ENCODE results near the gene DCAF11. TPM values are rescaled to one million over a fixed set of nuclear protein-coding genes. Genes with fewer than 3 reads are reported as not detected.

Gene DCAF11
- total and polyA plus RNA-seq, 2 of the 13 experiments (the other 11 are each of a cell fraction or from before 2014, with no cell fraction given): 150 to 257 TPM

- TF ChIP-seq SP140L (CRISPR knock-in tag; IDR thresholded peaks at IDR 0.05; ENCODE audit: borderline replicate concordance) (no peak), ZMYM4 (CRISPR knock-in tag; IDR thresholded peaks at IDR 0.05) (peak; percentile 40; the same call in 1 of the 2 replicates), IKZF1 (IDR thresholded peaks at IDR 0.05) (no peak), ZNF441 (CRISPR knock-in tag; IDR thresholded peaks at IDR 0.05; ENCODE audit: borderline replicate concordance) (peak; percentile 63; the same call in 1 of the 2 replicates), HES4 (CRISPR knock-in tag; IDR thresholded peaks at IDR 0.05; ENCODE audit: borderline replicate concordance) (peak; percentile 68; the same call in 1 of the 2 replicates), HINFP (CRISPR knock-in tag; IDR thresholded peaks at IDR 0.05; ENCODE audit: low read depth) (no peak), MAFK (conservative IDR thresholded peaks at IDR 0.05 in 1 of 2, IDR thresholded peaks at IDR 0.05 in 1 of 2; ENCODE audit: low read length in 2 of 2) (no peak), ZNF510 (CRISPR knock-in tag; IDR thresholded peaks at IDR 0.05; ENCODE audit: low read depth) (peak; percentile 65; the same call in 1 of the 2 replicates), ZSCAN29 (CRISPR knock-in tag; conservative IDR thresholded peaks at IDR 0.05) (no peak), ZNF580 (CRISPR knock-in tag; IDR thresholded peaks at IDR 0.05; ENCODE audit: borderline replicate concordance, low read depth) (no peak; the same call in 1 of the 2 replicates), ZFP41 (CRISPR knock-in tag; IDR thresholded peaks at IDR 0.05; ENCODE audit: borderline replicate concordance) (0 out of 2 replicates have a peak, but pooled peaks have one; percentile 65), SOX13 (IDR thresholded peaks at IDR 0.05) (no peak), SOX13 (CRISPR knock-in tag; conservative IDR thresholded peaks at IDR 0.05 in 1 of 2, IDR thresholded peaks at IDR 0.05 in 1 of 2) (no peak; a peak in 1 of 4 replicates), PRPF4 (IDR thresholded peaks at IDR 0.05; ENCODE audit: low read depth, low read length, poor library complexity, severe bottlenecking) (no peak), ZFP91 (CRISPR knock-in tag; IDR thresholded peaks at IDR 0.05; ENCODE audit: borderline replicate concordance) (peak; percentile 53), KLF13 (CRISPR knock-in tag; IDR thresholded peaks at IDR 0.05) (0 out of 2 replicates have a peak, but pooled peaks have one; percentile 77), SMAD1 (CRISPR knock-in tag; IDR thresholded peaks at IDR 0.05; ENCODE audit: borderline replicate concordance, low read depth) (no peak), ZNF567 (CRISPR knock-in tag; IDR thresholded peaks at IDR 0.05; ENCODE audit: borderline replicate concordance) (peak; percentile 98), TSC22D2 (CRISPR knock-in tag; IDR thresholded peaks at IDR 0.05; ENCODE audit: borderline replicate concordance) (peak; percentile 55; the same call in 1 of the 2 replicates), NCOA5 (CRISPR knock-in tag; IDR thresholded peaks at IDR 0.05) (no peak), HNRNPL (IDR thresholded peaks at IDR 0.05; ENCODE audit: low read depth, low read length) (0 out of 2 replicates have a peak, but pooled peaks have one; percentile 65), SALL1 (CRISPR knock-in tag; IDR thresholded peaks at IDR 0.05) (peak; percentile 83), CC2D1A (CRISPR knock-in tag; IDR thresholded peaks at IDR 0.05) (no peak), RFXAP (CRISPR knock-in tag; IDR thresholded peaks at IDR 0.05; ENCODE audit: borderline replicate concordance) (peak; percentile 62; the same call in 1 of the 2 replicates), ETV5 (CRISPR knock-in tag; IDR thresholded peaks at IDR 0.05; ENCODE audit: borderline replicate concordance) (peak; percentile 50; the same call in 1 of the 2 replicates), SNRNP70 (IDR thresholded peaks at IDR 0.05; ENCODE audit: low read depth, low read length) (no peak), ZNF660 (CRISPR knock-in tag; IDR thresholded peaks at IDR 0.05; ENCODE audit: borderline replicate concordance, low read depth) (no peak)
Measured at GRCh38 chr14:24080888-24081738, 33.5 kb upstream of the DCAF11 start (continued).
